ENCODE results near the gene STRA8.

Gene STRA8

DNA sequence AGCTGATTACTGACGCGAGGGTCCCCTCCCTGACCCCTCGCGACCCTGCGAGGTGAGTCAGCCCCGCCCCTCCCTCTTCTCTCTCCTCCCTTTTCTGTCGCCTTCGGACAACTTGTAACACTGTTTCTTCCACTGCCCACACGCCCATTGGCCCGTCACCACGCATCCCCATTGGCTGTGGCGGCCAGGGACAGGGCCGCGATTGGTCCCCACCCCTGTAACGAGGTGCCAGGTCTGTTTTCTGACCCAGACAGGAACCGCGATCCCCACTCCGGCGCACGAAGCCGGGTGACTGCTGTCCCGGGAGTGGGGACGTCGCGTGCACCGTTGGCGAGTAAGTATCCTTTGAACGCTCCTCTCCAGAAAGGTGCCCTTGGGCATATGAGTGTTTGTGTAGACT, at the start of gene STRA8:
STRA8 (plus strand) TSS at position 269 of the 400 bp plus-strand sequence. CDS start 6,687 bp downstream, outside the sequence.
- no peak for DNase-seq

DNA sequence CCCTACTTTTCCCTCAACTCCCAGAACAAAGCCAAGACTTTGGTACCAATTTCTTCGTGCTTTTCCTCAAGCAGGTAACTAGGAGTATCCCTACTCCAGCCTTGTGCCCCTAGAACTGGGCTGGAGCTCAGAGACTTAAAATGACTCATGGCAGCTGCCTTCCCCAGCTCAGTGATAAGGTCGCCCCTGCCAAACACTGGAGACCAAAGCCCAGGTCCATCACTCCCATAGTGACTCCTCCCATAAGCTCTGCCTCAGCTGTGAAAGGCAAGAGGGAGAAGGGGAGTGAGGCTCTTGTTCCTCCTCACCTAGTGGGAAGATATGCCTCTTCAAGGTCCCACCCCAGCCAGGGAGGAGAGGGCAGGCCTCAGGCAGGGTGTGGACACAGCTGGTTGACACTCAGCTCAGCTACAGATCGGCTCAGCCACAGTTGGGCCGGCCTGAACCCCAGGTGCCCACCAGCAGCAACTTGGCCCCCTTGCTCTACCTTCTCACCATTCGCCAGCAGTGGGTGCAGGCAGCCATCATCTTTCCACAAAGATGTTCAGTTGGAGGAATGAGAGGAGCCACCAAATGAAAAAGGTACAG, 49.3 kb upstream of the STRA8 start:
- DNase-seq: no peak

GRCh38 chr7:135185471-135186260, 48.0 kb upstream of the STRA8 start:
- DNase-seq: no peak

DNA sequence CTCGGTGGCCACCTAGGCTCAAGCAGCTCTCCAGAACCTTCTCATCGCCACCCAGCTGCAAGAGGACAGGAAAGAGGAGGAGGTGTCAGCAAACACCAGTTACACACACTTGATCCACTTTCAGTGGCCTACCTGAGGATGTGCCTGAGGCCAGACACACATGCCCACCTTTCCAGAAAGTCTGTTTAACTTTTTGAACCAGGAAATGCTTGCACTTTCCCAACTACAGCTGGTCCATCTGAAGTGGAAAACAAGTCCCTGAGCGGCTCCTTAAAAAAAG, 47.4 kb upstream of the STRA8 start:
- no peak for DNase-seq

- no peak for DNase-seq
Measured at GRCh38 chr7:135186841-135187253, 46.8 kb upstream of the STRA8 start.

GRCh38 chr7:135188298-135188984, 45.2 kb upstream of the STRA8 start:
- no peak for DNase-seq

- no peak for DNase-seq
Measured at GRCh38 chr7:135189221-135189662, 44.4 kb upstream of the STRA8 start.

DNA sequence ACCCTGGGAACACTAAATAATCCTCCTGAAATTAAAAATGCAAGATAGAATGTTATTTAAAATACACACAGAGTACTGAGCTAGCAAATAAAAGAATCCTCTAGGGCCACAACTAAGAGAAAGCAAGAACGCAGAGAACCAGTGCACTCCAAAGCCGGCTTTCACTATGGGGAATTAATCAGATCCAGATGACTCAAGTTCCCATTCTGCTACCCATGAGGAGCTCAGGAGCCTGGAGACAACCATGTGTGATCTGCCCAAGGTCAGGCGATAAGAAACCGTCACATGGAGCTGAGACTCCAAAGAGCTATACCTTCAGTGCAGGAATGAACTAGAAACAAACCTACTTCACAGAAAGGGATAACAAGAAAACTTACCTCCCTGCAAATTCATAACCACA, 43.7 kb upstream of the STRA8 start:
- no peak for DNase-seq

- DNase-seq: no peak
Measured at GRCh38 chr7:135190703-135191102, 42.9 kb upstream of the STRA8 start.

DNA sequence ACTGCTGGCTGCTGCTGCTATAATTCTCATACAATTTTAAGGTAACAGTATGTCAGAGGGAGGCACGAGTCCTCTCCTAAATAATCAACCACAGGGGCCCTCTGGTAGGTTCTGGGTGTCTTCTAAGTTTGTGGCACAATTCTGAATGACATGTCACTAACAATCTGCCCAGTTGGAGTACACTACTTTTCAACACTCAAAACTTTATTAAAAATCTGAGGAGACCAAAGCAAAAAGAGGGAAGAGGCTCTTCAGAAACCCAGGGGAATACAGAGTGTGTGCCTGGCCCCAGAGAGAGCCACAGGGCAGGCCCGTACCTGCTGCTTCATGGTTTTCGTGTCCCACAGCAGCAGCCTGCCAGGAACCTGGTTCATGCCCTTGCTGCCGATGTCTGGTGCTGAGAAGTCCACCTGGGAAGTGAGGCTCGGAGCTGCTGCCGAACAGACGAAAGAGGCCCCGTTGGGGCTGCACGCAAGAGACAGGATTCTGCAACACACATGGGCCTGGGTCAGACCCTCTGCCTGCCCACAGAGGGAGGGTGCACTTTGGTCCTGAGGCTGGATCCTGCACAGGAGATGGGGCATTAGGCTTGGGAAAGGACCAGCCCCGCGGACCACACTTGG, 40.6 kb upstream of the STRA8 start:
- DNase-seq: no peak

DNA sequence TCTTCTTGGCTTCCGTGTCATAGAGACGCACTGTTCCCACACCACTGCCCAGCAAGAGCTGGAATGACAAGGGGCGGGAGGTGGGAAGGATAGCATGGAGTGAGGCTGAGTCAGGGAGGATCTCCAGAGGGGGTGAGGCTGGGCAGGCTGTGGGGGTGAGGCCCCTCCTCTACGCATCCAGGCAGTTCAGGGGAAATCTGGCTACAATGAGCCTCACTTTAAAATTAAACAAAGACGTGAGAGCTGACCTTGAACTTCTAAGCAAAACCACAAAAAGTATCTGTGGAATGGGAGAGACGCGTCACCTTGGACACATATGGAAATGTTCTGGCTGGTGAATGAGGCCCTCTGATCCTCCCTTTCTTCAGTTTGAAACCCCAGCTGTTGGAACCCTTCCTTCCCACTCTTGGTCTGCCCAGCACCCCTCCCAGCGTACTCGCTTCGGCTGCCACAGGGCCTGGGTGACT, 40.0 kb upstream of the STRA8 start:
- no peak for DNase-seq

GRCh38 chr7:135194494-135195095, 39.0 kb upstream of the STRA8 start:
- DNase-seq: no peak

DNA sequence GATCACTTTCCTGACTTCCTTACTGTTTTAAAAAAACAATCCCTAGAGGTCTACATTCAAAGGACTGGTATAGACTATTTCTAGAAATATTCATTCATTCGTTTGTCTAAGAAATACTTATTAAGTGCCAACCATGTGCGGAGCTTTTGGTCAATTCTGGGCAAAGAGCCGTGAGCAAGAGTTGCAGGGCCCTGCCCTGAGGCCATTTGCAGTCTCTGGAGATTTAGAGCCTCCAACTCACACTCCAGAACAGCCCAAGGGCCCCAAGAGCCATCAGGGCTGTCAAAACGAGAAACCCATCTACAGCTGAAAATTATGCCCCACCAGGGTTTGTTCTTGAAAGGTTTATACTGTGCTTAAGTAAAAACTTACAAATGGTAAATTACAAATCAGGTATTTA, 38.5 kb upstream of the STRA8 start:
- DNase-seq: no peak

GRCh38 chr7:135195968-135196629, 37.5 kb upstream of the STRA8 start:
- no peak for DNase-seq

DNA sequence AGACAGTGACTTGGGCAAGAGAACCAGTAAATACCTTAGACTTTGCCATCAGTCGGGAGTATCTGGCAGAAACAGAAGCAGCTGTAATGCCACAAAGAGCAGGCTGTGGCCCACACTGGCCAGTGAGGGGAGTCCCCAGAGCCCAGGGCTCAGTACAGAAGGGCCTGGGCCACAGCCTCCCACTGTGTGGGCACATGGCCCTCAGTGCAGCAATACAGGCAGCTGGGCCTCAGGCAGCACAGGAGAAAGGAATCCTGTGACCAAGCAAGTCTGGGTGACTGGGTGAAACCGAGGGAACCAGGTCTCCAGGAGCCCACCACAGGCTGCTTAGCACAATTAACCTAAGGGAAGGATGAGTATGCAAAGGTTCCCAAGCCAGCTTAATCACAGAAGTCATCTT, 36.3 kb upstream of the STRA8 start:
- no peak for DNase-seq

DNA sequence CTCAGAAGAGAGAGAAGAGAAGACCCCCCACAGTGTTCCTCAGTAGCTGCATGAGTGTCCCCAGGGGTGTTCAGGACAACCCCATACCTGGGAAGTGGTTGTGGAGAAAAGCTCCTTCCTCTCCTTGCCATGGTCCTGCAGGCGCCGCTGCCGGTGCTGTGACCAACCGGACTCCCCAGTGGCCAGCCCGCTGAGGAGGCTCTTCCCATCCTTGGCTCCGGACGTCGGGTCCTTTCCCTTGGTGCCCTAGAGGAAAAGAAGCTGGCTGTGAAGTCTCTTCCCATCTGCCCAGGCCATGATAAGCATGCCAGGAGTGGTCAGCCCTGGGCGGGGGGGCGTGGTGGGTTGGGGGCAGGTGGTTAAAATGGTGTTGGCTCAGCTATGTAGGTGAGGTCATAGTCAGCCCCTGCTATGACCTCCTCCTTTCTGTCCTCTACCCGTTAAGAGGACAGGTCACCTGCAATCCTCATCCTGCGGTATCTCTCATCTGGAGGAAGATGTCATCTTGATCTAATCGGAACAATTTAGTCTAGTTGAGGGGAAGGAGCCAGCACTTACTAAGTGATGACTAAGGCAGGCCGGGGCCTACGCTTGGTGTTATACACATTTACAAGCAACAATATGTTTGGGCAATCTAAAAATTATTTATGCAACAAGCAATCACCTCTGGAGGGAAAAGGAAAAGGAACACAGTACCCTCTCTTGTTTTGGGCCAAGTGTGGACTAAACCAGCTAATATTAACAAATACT, 35.6 kb upstream of the STRA8 start:
- DNase-seq: no peak

DNA sequence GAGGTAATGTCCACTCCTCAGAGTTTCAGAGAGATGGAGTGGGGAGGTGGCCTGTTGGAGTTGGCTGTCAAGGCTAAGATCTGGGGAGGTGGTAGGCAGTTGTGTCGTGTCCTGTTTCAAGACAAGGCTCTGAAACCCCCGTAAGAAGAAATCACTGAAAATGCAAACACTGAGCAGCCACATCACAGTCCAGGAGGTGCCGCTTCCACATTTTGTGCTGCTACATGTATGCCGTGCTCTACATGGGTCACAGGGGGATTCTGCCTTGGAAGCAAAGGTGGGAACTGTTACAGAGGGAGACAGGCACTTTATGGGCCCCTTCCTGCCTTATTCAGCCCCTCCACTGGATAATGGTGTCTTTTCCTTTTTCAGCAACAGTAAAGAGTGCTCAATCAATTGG, 34.2 kb upstream of the STRA8 start:
- DNase-seq: no peak

- no peak for DNase-seq
Measured at GRCh38 chr7:135200821-135201331, 32.8 kb upstream of the STRA8 start.

- DNase-seq: no peak
Measured at GRCh38 chr7:135201350-135201749, 32.3 kb upstream of the STRA8 start.

DNA sequence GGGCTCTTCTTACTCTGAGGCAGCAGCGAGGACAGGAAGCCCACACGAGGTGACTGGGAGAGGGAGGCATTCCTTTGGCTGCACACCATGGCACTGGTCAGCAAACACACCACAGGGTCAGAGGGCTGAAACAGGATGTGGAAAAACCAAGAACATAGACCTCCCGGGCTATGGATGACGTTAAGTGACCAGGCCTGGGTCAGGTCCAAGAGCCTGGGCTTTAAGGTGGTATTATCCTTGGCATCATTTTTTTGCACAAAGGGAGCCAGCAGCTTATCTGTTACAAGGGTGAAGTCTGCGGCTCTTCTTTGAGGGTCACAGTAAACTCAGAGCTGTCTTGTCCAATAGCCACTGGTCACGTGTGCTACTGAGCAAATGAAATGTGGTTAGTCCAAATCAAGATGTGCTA, 29.3 kb upstream of the STRA8 start:
- DNase-seq: no peak

DNA sequence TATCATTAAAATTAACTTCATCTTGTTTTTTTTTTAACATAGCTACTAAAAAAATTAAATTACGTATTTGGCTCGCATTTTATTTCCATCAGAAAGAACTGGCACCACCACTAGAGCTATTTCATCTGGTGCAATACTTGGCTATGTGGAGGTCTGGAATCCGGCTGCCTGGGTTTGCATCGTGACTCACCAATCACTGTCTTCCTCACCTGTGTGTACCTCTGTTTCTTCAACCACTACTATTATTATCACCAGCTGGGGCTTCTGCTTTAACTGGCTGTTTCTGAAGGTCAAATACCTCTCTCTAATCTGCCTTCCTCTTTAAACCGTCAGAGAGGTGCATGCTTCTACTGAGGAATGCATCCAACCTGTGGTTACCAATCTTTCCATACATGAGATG, 28.8 kb upstream of the STRA8 start:
- no peak for DNase-seq

GRCh38 chr7:135205850-135206249, 27.8 kb upstream of the STRA8 start:
- DNase-seq: no peak

Data from NCI-H1048 (cell line).